HG02884 (cell line): Measurements from ENCODE around the gene TMEM250.

Source experiments
- ATAC-seq: cut with Tn5 transposase; IDR thresholded peaks from one replicate; pipeline ENCODE4 v1.9.1; 2021; ENCODE audit warnings: mild to moderate bottlenecking, moderate library complexity; ENCODE audit not compliant: unreplicated experiment

TMEM250 gene

GRCh38 chr9:136085815-136086212 is 32.9 kb downstream of the TMEM250 start:
- ATAC-seq: no peak

- no peak for ATAC-seq
Observed at GRCh38 chr9:136084063-136084944, 34.4 kb downstream of the TMEM250 start.

- ATAC-seq: no peak
Observed at GRCh38 chr9:136083558-136084062, 35.1 kb downstream of the TMEM250 start.

GRCh38 chr9:136082496-136083361 is 35.9 kb downstream of the TMEM250 start:
- ATAC-seq: no peak

GRCh38 chr9:136081826-136082495 is 36.7 kb downstream of the TMEM250 start:
- ATAC-seq: no peak

- no peak for ATAC-seq
Observed at GRCh38 chr9:136081113-136081825, 37.4 kb downstream of the TMEM250 start.

- ATAC-seq: no peak
Observed at GRCh38 chr9:136080716-136081112, 38.0 kb downstream of the TMEM250 start.

- no peak for ATAC-seq
Observed at GRCh38 chr9:136079916-136080246, 38.8 kb downstream of the TMEM250 start.

- no peak for ATAC-seq
Observed at GRCh38 chr9:136079211-136079915, 39.3 kb downstream of the TMEM250 start.

GRCh38 chr9:136078498-136079011 is 40.1 kb downstream of the TMEM250 start:
- no peak for ATAC-seq

GRCh38 chr9:136078024-136078423 is 40.7 kb downstream of the TMEM250 start:
- no peak for ATAC-seq

- ATAC-seq: no peak
Observed at GRCh38 chr9:136077491-136077890, 41.2 kb downstream of the TMEM250 start.

- ATAC-seq: no peak
Observed at GRCh38 chr9:136075881-136076678, 42.6 kb downstream of the TMEM250 start.

- ATAC-seq: no peak
Observed at GRCh38 chr9:136075134-136075841, 43.4 kb downstream of the TMEM250 start.

GRCh38 chr9:136074706-136075105 is 44.0 kb downstream of the TMEM250 start:
- ATAC-seq: no peak
